Anterior cingulate cortex (tissue), 58 donors: ENCODE data around the gene DUS3L.

ENCODE experiments used
- DNase-seq, 58 donors: peaks; one replicate each; lab custom pipeline; 2025; lab: John Stamatoyannopoulos, UW

The DUS3L gene

GRCh38 chr19:5823579-5824281, 32.8 kb upstream of the DUS3L start:
- DNase-seq, result no peak

- no peak for DNase-seq
These were observed 31.4 kb upstream of the DUS3L start for GRCh38 chr19:5822181-5822844.

GRCh38 chr19:5821521-5822180, 30.7 kb upstream of the DUS3L start:
- DNase-seq, result no peak

- DNase-seq, result no peak
These were observed 29.8 kb upstream of the DUS3L start for GRCh38 chr19:5820785-5821184.

GRCh38 chr19:5818594-5818993, 27.6 kb upstream of the DUS3L start:
- no peak for DNase-seq

DNA sequence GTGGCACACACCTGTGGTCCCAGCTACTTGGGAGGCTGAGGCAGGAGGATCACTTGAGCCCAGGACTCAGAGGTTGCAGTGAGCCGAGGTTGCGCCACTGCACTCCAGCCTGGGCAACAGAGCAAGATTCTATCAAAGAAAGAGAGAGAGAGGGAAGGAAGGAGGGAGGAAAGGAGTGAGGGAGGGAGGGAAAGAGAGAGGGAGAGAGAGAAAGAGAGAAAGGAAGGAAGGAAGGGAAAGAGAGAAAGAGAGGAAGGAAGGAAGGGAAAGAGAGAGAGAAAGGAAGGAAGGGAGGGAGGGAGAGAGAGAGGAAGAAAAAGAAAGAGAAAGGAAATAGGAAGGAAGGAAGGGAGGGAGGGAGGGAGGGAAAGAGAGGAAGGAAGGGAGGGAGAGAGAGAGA, 26.3 kb upstream of the DUS3L start:
- no peak for DNase-seq

GRCh38 chr19:5814852-5815246, 23.9 kb upstream of the DUS3L start:
- DNase-seq, result no peak

GRCh38 chr19:5814123-5814851, 23.3 kb upstream of the DUS3L start:
- no peak for DNase-seq

DNA sequence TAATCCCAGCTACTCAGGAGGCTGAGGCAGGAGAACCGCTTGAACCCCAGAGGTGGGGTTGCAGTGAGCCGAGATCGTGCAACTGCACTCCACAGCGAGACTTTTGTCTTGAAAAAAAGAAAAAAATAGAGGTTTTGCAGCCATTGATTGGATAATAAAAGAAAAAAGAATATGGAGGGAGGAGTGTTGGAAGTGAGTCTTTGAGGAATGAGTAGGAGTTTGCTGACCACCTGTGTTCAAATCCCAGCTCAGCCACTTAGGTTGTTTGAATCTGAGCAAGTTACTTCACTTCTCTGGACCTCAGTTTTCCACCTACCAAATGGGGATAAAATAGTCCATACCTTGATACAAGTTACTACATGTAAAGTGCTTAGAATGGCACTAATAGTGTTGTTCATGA, 20.2 kb upstream of the DUS3L start:
- no peak for DNase-seq

DNA sequence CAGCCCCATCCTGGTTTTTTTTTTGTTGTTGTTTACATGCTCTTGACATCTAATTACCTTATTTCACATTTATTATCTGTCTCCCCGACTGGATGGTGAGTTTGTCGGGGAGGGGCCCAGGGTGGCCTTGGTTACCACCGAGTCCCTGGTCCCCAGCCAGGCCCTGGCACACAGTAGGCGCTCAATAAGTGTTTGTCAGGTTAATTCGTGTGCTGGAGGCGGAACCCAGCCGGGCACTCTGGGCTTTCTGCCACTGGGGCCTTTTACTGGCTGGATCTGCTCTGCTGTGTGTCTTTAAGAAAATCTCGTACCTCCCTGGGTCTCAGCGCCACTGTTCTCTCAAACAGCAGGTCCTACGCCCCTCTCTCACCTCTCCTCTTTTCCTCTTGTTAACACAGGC, 18.5 kb upstream of the DUS3L start:
- DNase-seq, result no peak

- no peak for DNase-seq
These were observed 18.1 kb upstream of the DUS3L start for GRCh38 chr19:5809053-5809452.

DNA sequence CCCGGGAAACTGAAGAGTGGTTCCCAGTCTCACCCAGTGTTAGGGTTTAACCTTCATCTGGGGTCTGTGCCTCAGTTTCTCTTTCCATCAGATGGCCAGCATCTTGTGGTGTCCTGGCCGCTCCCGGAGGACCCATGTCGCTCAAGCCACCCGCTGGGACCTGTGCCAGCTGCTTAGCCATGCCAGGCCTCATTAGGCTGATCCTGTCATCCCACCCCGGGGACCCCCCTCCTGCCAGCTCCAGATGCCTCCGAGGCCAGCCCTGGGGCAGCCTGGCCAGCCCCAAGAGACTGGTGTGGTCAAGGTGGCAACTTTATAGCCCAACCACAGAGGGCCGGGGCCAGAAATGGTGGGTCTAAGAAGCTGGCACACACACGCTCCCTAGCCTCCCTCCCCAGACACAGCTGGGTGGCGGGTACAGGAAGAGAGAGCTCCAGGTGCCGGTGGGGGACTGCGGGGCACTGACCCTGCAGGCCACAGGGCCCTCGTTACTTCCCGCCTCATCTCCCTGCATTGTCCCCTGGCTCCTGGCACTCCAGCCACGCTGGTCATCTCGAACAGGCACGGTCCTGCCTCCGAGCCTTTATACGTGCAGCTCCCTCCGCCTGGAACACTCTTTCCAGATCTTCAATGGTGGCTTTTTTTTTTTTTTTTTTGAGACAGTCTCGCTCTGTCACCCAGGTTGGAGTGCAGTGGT, 17.3 kb upstream of the DUS3L start:
- no peak for DNase-seq

GRCh38 chr19:5806905-5807304, 15.9 kb upstream of the DUS3L start:
- no peak for DNase-seq

- no peak for DNase-seq
These were observed 15.1 kb upstream of the DUS3L start for GRCh38 chr19:5806133-5806489.

GRCh38 chr19:5805462-5806132, 14.6 kb upstream of the DUS3L start:
- peak in 4 of 58 donors; percentile 3 to 19 (median 11) for DNase-seq

DNA sequence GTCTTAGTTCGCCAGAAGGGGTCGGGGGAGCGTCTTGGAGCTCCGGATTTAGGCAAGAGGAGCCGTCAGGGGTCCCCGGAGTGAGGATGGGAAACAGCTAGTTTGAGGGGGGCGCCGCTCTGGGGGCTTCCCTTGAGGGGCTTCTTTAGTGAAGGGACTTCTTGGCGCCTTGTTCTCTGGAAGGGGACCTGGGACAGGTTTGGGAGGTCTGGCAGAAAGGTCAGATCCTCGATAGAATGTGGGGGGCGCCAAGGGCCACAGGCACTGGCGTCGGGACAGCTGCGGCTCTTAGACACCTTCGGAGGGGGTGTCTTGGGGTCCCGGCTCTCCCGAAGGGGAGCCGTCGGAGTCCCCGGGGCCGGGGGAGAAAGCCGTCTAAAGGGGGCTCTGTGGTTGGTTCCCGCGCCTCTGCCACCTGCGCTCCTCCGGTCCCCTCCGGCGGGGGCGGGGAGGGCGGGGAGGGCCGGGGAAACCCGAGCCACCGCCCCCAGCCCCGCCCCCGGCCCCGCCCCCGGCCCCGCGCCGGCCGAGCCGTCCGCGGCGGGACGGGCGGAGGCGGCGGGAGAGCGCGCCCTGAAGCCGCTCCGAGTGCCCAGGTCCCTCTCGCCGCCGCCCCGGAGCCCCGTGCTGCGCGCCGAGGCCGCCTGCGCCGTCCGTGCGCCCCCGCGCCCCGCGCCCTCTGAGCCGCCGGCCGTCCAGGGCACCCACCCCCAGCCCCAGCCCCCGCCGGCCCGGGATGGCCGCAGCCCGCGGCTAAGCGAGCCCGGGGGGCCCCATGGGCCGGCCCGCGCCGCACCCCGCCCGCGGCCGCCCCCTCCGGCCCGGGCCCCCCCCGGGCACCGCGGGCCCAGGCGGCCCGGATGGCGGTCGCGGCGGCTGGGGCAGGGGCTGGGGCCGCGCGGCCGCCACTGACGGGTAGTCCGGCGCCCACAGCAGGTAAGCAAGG, 13.8 kb upstream of the DUS3L start, which contains the start of gene NRTN:
Gene NRTN (plus strand): TSS at position 552 of the 946 bp plus-strand sequence. CDS start 19,099 bp downstream, outside the sequence.
- no peak for DNase-seq

DNA sequence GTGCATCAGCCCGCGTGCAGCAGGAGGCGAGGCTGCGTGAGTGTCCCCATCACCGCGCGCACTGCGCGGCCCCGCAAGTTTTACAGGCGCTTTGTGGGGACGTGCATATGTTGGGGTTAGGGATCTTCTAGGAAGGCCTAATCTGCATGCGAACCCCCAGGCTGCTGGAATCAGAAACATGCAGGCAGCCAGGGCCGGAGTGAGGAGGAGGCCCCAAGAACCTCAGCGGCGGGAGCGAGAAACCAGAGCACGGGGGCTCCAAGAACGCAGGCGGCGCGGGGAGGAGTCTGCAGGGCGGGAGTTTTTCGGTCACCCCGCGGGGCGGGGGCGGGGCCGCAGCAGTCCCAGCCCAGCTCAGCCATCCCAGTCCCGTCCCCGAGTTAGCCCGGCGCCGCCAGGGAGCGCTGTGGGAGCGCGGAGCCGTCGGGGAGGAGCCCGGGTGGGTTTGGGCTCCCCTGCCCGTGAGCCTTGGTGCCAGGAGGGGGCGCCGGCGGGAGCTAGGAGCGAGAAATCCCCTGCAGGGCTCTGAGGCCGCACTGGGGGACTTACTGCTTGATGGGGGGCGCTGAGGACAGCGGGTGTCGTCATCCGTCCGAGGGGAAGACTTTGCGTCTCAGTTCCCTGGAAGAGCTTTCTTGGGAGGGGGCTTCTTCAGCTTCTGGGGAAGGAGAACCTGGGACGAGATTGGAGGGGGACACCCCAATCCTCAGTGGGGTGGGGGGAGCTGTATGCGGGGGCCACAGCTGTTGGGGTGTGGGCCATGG, 13.0 kb upstream of the DUS3L start:
- peak in 32 of 58 donors; percentile 4 to 59 (median 26) for DNase-seq

DNA sequence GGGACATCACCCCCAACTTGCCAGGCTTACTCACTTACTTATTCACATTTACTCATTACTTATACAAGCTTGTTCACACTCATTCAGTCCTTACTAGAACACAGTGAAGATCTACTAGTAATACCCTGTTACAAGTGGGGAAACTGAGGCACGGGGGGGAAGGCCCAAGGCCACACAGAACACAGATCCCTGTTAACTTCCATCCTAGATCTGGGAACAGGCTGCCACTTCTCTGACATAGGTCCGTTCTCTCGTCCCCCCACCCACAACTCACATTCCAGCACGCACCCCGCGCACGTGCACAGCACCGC, 12.4 kb upstream of the DUS3L start:
- DNase-seq, result no peak
